Endothelial cell of umbilical vein (primary cell): ENCODE results near the gene KCNH2. TPM values are rescaled to one million over a fixed set of nuclear protein-coding genes. Genes with fewer than 3 reads are reported as not detected.

Source experiments
- BruUV-seq: library from RNA; stranded (reverse); fragments of 400-500 nt; replicated peaks from 2 replicates; lab custom pipeline; 2021; lab: Mats Ljungman, UMichigan
- CTCF ChIA-PET: fragments of 300-600, 350-600 bp; sonication (Branson Sonifier 250); formaldehyde crosslinking; loops from one replicate; lab custom pipeline; 2021; ENCODE audit warnings: antibody characterized with exemption, inconsistent platforms; lab: Charles Lee
- POLR2A ChIA-PET: fragments of 300-600, 350-600 bp; sonication (Branson Sonifier 250); formaldehyde crosslinking; loops from one replicate; lab custom pipeline; 2021; ENCODE audit warnings: antibody characterized with exemption, inconsistent platforms; lab: Charles Lee
- DNase-seq: peaks from one replicate; pipeline ENCODE4 v3.0.0-alpha.2; 2011; ENCODE audit warnings: low read depth, low spot score
- FAIRE-seq: peaks from 2 replicates; lab custom pipeline; 2011; peaks lifted over from hg19 to GRCh38; lab: Jason Lieb, UNC
- H2AFZ ChIP-seq: 2 replicates; pipeline ENCODE4 v1.6.0; 2012; ENCODE audit warnings: low read depth, low read length, control low read depth, inconsistent platforms
- H3K27ac ChIP-seq: 2 replicates; pipeline ENCODE4 v1.5.1; 2011; ENCODE audit warnings: low read depth, mild to moderate bottlenecking, control low read depth, low read length, moderate library complexity; ENCODE audit not compliant: insufficient read depth
- H3K27me3 ChIP-seq, 2 experiments: 2 replicates each; pipeline versions ENCODE4 v1.6.0 to v1.6.1; 2011; ENCODE audit warnings: low read length in 2 of 2, mixed read lengths in 1 of 2; ENCODE audit not compliant: control insufficient read depth in 2 of 2, insufficient read depth in 2 of 2
- H3K36me3 ChIP-seq, 2 experiments: 2 replicates in 1 of 2; 3 replicates in 1 of 2; pipeline ENCODE4 v1.5.1; 2011; ENCODE audit warnings: low read length in 2 of 2, mild to moderate bottlenecking in 1 of 2, moderate library complexity in 1 of 2; ENCODE audit not compliant: control insufficient read depth in 2 of 2, insufficient read depth in 2 of 2; ENCODE audit errors: extremely low read depth in 1 of 2
- H3K4me1 ChIP-seq: 3 replicates; pipeline ENCODE4 v1.5.1; 2011; ENCODE audit warnings: mild to moderate bottlenecking, low read length; ENCODE audit not compliant: control insufficient read depth, insufficient read depth; ENCODE audit errors: extremely low read depth
- H3K4me2 ChIP-seq: 2 replicates; pipeline ENCODE4 v1.6.1; 2011; ENCODE audit warnings: low read length, control low read depth, mixed read lengths; ENCODE audit not compliant: insufficient read depth
- H3K4me3 ChIP-seq, 3 experiments: fragments of 200-600 bp in 1 of 3; sonication (generic), shearing (Covaris generic) in 1 of 3; replicated peaks in 1 of 3; 2 replicates each; pipeline ENCODE4 v1.5.1; 2011 to 2016; ENCODE audit warnings: control low read depth in 3 of 3, low read length in 3 of 3, mild to moderate bottlenecking in 2 of 3, inconsistent platforms in 1 of 3, low read depth in 1 of 3, moderate library complexity in 1 of 3; ENCODE audit not compliant: insufficient read depth in 1 of 3
- H3K79me2 ChIP-seq: 2 replicates; pipeline ENCODE4 v1.6.0; 2012; ENCODE audit warnings: low read length, inconsistent platforms; ENCODE audit not compliant: control insufficient read depth, insufficient read depth
- H3K9ac ChIP-seq: replicated peaks from 2 replicates; pipeline ENCODE3; 2011; ENCODE audit warnings: low read length, control low read depth; ENCODE audit not compliant: insufficient read depth; ENCODE audit errors: extremely low read depth
- H3K9me1 ChIP-seq: replicated peaks from 3 replicates; pipeline ENCODE4 v1.6.0; 2011; ENCODE audit warnings: mild to moderate bottlenecking, low read length; ENCODE audit not compliant: control insufficient read depth, insufficient read depth; ENCODE audit errors: extremely low read depth
- H3K9me3 ChIP-seq: replicated peaks from 2 replicates; pipeline ENCODE4 v1.5.1; 2012; ENCODE audit warnings: low read length, inconsistent platforms; ENCODE audit not compliant: control insufficient read depth, insufficient read depth
- H4K20me1 ChIP-seq: replicated peaks from 2 replicates; pipeline ENCODE3; 2011; ENCODE audit warnings: mild to moderate bottlenecking, low read length; ENCODE audit not compliant: control insufficient read depth, insufficient read depth; ENCODE audit errors: extremely low read depth
- CTCF ChIP-seq, 2 donors: IDR thresholded peaks; 1 replicate in 1 of 2; 2 replicates in 1 of 2; pipeline ENCODE4 v1.5.1; 2011; ENCODE audit warnings: low read length in 2 of 2, mild to moderate bottlenecking in 2 of 2, moderate library complexity in 2 of 2, control low read depth in 1 of 2, inconsistent platforms in 1 of 2, low read depth in 1 of 2; ENCODE audit not compliant: insufficient read depth in 1 of 2; ENCODE audit errors: extremely low read depth in 1 of 2
- EZH2 ChIP-seq: IDR thresholded peaks from 2 replicates; pipeline ENCODE4 v1.6.1; 2012; ENCODE audit warnings: borderline replicate concordance, low read depth, mild to moderate bottlenecking, moderate library complexity, low read length, inconsistent platforms; ENCODE audit not compliant: severe bottlenecking
- FOS ChIP-seq: IDR thresholded peaks from 2 replicates; pipeline ENCODE4 v1.6.1; 2011; ENCODE audit warnings: mild to moderate bottlenecking, low read length, moderate library complexity, borderline replicate concordance; ENCODE audit not compliant: insufficient read depth
- GATA2 ChIP-seq: IDR thresholded peaks from 2 replicates; pipeline ENCODE4 v1.7.0; 2011; ENCODE audit warnings: low read depth, mild to moderate bottlenecking, moderate library complexity, mixed read lengths, low read length; ENCODE audit not compliant: insufficient read length, insufficient read depth
- JUN ChIP-seq: IDR thresholded peaks from 2 replicates; pipeline ENCODE4 v1.6.1; 2011; ENCODE audit warnings: borderline replicate concordance, low read depth; ENCODE audit not compliant: insufficient read length, insufficient read depth
- MAX ChIP-seq: IDR thresholded peaks from 2 replicates; pipeline ENCODE4 v1.6.1; 2011; ENCODE audit not compliant: insufficient read depth, insufficient read length
- MYC ChIP-seq: IDR thresholded peaks from one replicate; pipeline ENCODE4 v1.6.1; 2011; ENCODE audit warnings: mild to moderate bottlenecking, low read depth, low read length
- POLR2A ChIP-seq: IDR thresholded peaks from 2 replicates; pipeline ENCODE4 v1.6.1; 2012; ENCODE audit warnings: low read depth, mild to moderate bottlenecking, control low read depth, low read length
- POLR2AphosphoS5 ChIP-seq: IDR thresholded peaks from 2 replicates; pipeline ENCODE4 v1.6.1; 2012; ENCODE audit warnings: low read depth, mild to moderate bottlenecking, control low read depth, low read length, moderate library complexity; ENCODE audit not compliant: insufficient read depth
- dilution Hi-C: fragments of 300-500 bp; cut with MboI; formaldehyde crosslinking; loops from one replicate; pipeline ENCODE4 v1.15.0; 2019; ENCODE audit warnings: low sequenced_read_pairs; ENCODE audit not compliant: extremely low pct_ligation_motif_present
- intact Hi-C: fragments of 100-400 bp; cut with micrococcal nuclease; formaldehyde crosslinking; loops from one replicate; pipeline ENCODE4 v1.10.0; 2022
- polyA plus RNA-seq, 4 experiments: library from polyadenylated mRNA; depleted of rRNA in 3 of 4; stranded (reverse) in 3 of 4; unstranded in 1 of 4; fragments of >200 nt; gene quantifications; 2 replicates each; pipeline versions ENCODE4 v1.2.1 to v1.2.3, GENCODE V29; 2011 to 2012; ENCODE audit warnings: missing spikeins in 1 of 4
- total RNA-seq: library from RNA; stranded (reverse); gene quantifications from 2 replicates; pipeline ENCODE4 v1.2.3, GENCODE V29; 2021

KCNH2 gene
- total and polyA plus RNA-seq, 2 donors (not counting 3 experiments of a cell fraction or from before 2014, with no cell fraction given), result 0.03 to 0.09 TPM

- TF ChIP-seq MYC (no peak), EZH2 (no peak), CTCF (IDR thresholded peaks at IDR 0.05; ENCODE audit: extremely low read depth in 1 of 2, insufficient read depth in 1 of 2, low read depth in 1 of 2, low read length in 2 of 2) (no peak), POLR2AphosphoS5 (no peak), GATA2 (no peak), JUN (no peak), POLR2A (no peak), MAX (no peak), FOS (no peak)
- intact Hi-C loops, result no loop called here
- CTCF ChIA-PET, result interaction anchor here (2.1 to 8.8 kb wide), 4 partner anchors 8 to 122 kb away, joined by 19 to 107 read pairs (median 60); partner anchors contain the start of gene ABCB8
- Histone ChIP-seq H4K20me1 (no peaks in the 10 kb centered on the region), H3K27ac (no peak overlapping the region), H3K27me3 (peaks cover 12 to 14% of the 10 kb centered on the region in 2 experiments), H3K4me3 (no peak overlapping the region), H2AFZ (no peak overlapping the region), H3K4me2 (no peak overlapping the region), H3K9ac (no peak overlapping the region), H3K79me2 (no peaks in the 10 kb centered on the region), H3K36me3 (peaks cover 0 to 1% of the 10 kb centered on the region in 2 experiments), H3K9me3 (no peaks in the 10 kb centered on the region), H3K9me1 (no peaks in the 10 kb centered on the region), H3K4me1 (peaks cover 7% of the 10 kb centered on the region)
- no peak for FAIRE-seq
- POLR2A ChIA-PET, result no interaction called here
- no peak for DNase-seq
- dilution Hi-C loops, result no loop called here
- BruUV-seq, result no TSS peak
Observed at GRCh38 chr7:151020231-151020630, 42.1 kb upstream of the KCNH2 start.
